ENCODE results near the gene CHST10. TPM values are rescaled to one million over a fixed set of nuclear protein-coding genes. Genes with fewer than 3 reads are reported as not detected.

Gene CHST10
- total and polyA plus RNA-seq, 8 donors, result 2.4 to 67.1 (median 3.5) TPM; not detected in 2

- H3K27ac ChIP-seq, result no peak overlapping the region
- peaks cover 0 to 24% (median 15%) of the 10 kb centered on the region in 4 donors for H3K4me1 ChIP-seq
- no peak overlapping the region for H3K4me3 ChIP-seq
- intact Hi-C loops (cut with DNase I; ENCODE audit: low total_unique reads), result no loop called here
- no peak for TF ChIP-seq CTCF (IDR thresholded peaks at IDR 0.05)
- TF ChIP-seq POLR2A (IDR thresholded peaks at IDR 0.05), result no peak
- no peak for TF ChIP-seq EP300 (IDR thresholded peaks at IDR 0.05)
- no peak for TF ChIP-seq POLR2AphosphoS5 (IDR thresholded peaks at IDR 0.05)
- WGBS, 5 donors, result 92 to 99% (median 96%) methylated on average over 5 of the region's 5 CpGs
- DNase-seq, result no peak
- no peaks in the 10 kb centered on the region for H3K9me3 ChIP-seq
- H3K36me3 ChIP-seq, result peaks cover 0 to 19% (median 13%) of the 10 kb centered on the region in 4 donors
- no peaks in the 10 kb centered on the region for H3K27me3 ChIP-seq
These were observed 5.6 kb downstream of the CHST10 start for GRCh38 chr2:100411841-100412292.

GRCh38 chr2:100409975-100410647 lies 7.4 kb downstream of the CHST10 start:
- intact Hi-C loops (cut with DNase I; ENCODE audit: low total_unique reads), result no loop called here

GRCh38 chr2:100409461-100409860 lies 8.0 kb downstream of the CHST10 start:
- Histone ChIP-seq H3K4me1 (peaks cover 0 to under 1% (median 0%) of the 10 kb centered on the region in 4 donors), H3K9me3 (no peaks in the 10 kb centered on the region), H3K4me3 (no peak overlapping the region), H3K36me3 (peaks cover 12 to 42% (median 35%) of the 10 kb centered on the region in 4 donors), H3K27me3 (no peaks in the 10 kb centered on the region), H3K27ac (no peak overlapping the region)
- no peak for DNase-seq
- intact Hi-C loops (cut with DNase I; ENCODE audit: low total_unique reads), result no loop called here
- 91 to 97% (median 94%) methylated on average over 5 of the region's 5 CpGs for WGBS, 5 donors
- TF ChIP-seq POLR2AphosphoS5 (IDR thresholded peaks at IDR 0.05) (no peak), CTCF (IDR thresholded peaks at IDR 0.05) (no peak)

More at GRCh38 chr2:100409975-100410647, 7.4 kb downstream of the CHST10 start:
- no peaks in the 10 kb centered on the region for H3K9me3 ChIP-seq
- H3K36me3 ChIP-seq, result peaks cover 11 to 37% (median 30%) of the 10 kb centered on the region in 4 donors
- WGBS, 5 donors, result 95 to 98% (median 96%) methylated on average over 5 to 8 of the region's 8 CpGs
- H3K27ac ChIP-seq, result no peak overlapping the region
- no peak overlapping the region for H3K4me3 ChIP-seq
- H3K4me1 ChIP-seq, result peaks cover 0 to 7% (median 0%) of the 10 kb centered on the region in 4 donors
- no peak for TF ChIP-seq CTCF (IDR thresholded peaks at IDR 0.05)
- TF ChIP-seq POLR2AphosphoS5 (IDR thresholded peaks at IDR 0.05), result no peak
- TF ChIP-seq POLR2A (IDR thresholded peaks at IDR 0.05), result no peak
- TF ChIP-seq EP300 (IDR thresholded peaks at IDR 0.05), result no peak
- no peaks in the 10 kb centered on the region for H3K27me3 ChIP-seq
- no peak for DNase-seq

GRCh38 chr2:100408941-100409340 lies 8.5 kb downstream of the CHST10 start:
- no peak overlapping the region for H3K4me3 ChIP-seq
- WGBS, 5 donors, result 94 to 97% (median 94%) methylated on average over 7 to 8 of the region's 8 CpGs
- H3K36me3 ChIP-seq, result peaks cover 12 to 43% (median 35%) of the 10 kb centered on the region in 4 donors
- DNase-seq, result no peak
- TF ChIP-seq POLR2A (IDR thresholded peaks at IDR 0.05) (no peak), CTCF (IDR thresholded peaks at IDR 0.05) (no peak), EP300 (IDR thresholded peaks at IDR 0.05) (no peak), POLR2AphosphoS5 (IDR thresholded peaks at IDR 0.05) (no peak)
- H3K9me3 ChIP-seq, result no peaks in the 10 kb centered on the region
- no peaks in the 10 kb centered on the region for H3K4me1 ChIP-seq
- intact Hi-C loops (cut with DNase I; ENCODE audit: low total_unique reads), result no loop called here
- no peak overlapping the region for H3K27ac ChIP-seq
- no peaks in the 10 kb centered on the region for H3K27me3 ChIP-seq

Data from stomach (tissue), 9 donors.